Measurements from ENCODE around the gene TBC1D21. TPM values are rescaled to one million over a fixed set of nuclear protein-coding genes. Genes with fewer than 3 reads are reported as not detected.

Gene TBC1D21
- polyA plus RNA-seq, 4 donors: not detected

DNA sequence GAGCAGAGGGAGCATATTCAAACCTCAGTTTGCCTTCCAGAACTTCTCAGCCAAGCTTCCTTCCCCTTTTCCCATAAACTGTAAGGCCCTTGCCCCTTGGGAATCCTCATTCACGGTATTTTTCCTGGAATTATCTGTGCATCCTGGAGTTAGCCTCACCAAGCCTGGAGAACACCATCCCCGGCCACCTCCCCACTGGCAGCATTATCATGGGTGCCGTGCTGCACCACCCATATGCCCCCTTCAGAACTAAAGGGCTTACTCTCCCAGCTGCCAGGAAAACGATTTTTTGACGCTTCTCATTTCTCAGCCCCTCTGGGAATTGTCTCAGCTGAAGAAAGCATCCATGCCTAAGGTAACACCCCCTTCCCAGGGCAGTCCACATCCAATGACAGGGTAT is 20.9 kb upstream of the TBC1D21 start:
- Histone ChIP-seq H3K36me3 (ENCODE audit: control insufficient read depth in 3 of 3, insufficient read depth in 2 of 3, low read depth in 1 of 3, low read length in 3 of 3) (no peaks in the 10 kb centered on the region), H3K27me3 (ENCODE audit: control insufficient read depth in 3 of 3, insufficient read depth in 3 of 3, low read length in 3 of 3) (peaks cover 0 to 12% (median 0%) of the 10 kb centered on the region in 3 donors)
- 66 to 74% (median 67%) methylated on average over 5 of the region's 5 CpGs for WGBS, 3 donors

DNA sequence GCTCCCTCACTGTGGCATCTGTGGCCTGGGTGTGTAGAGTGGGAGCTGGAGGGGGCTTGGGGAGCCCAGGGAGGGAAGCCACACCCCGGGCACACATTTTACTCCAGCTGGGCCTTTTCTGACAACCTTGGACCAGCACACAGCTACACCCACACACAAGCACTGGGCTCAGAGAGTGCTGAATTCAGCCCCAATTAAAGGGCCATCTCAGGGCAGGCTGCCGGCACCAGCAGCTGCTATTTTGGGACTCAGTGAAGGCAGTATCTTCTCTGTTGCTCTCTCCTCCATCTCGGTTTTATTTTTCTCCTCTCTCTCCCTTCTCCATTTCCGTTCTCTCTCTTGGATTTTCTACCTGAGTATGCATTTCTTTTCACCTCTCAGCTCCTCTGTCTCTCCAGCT is 19.1 kb upstream of the TBC1D21 start:
- no peak overlapping the region for H3K4me3 ChIP-seq (ENCODE audit: low read depth in 1 of 3, low read length in 3 of 3)
- no peak for DNase-seq
- FAIRE-seq: no peak
- no peaks in the 10 kb centered on the region for H3K4me1 ChIP-seq (ENCODE audit: control insufficient read depth in 3 of 3, insufficient read depth in 2 of 3, low read depth in 1 of 3, low read length in 2 of 3)
- H3K36me3 ChIP-seq (ENCODE audit: control insufficient read depth in 3 of 3, insufficient read depth in 2 of 3, low read depth in 1 of 3, low read length in 3 of 3): no peaks in the 10 kb centered on the region
- H3K9me3 ChIP-seq (ENCODE audit: control insufficient read depth in 2 of 2, insufficient read depth in 1 of 2, low read depth in 1 of 2, low read length in 1 of 2): no peaks in the 10 kb centered on the region
- no peak overlapping the region for H3K27ac ChIP-seq (ENCODE audit: low read depth in 1 of 3, low read length in 2 of 3)
- WGBS, 3 donors: 65 to 69% (median 68%) methylated on average over 4 of the region's 4 CpGs
- H3K27me3 ChIP-seq (ENCODE audit: control insufficient read depth in 3 of 3, insufficient read depth in 3 of 3, low read length in 3 of 3): peaks cover 0 to 13% (median 0%) of the 10 kb centered on the region in 3 donors

More for the DNA sequence above, 20.9 kb upstream of the TBC1D21 start:
- no peak overlapping the region for H3K4me3 ChIP-seq (ENCODE audit: low read depth in 1 of 3, low read length in 3 of 3)
- DNase-seq (no peak), FAIRE-seq (no peak)
- H3K27ac ChIP-seq (ENCODE audit: low read depth in 1 of 3, low read length in 2 of 3): no peak overlapping the region
- no peaks in the 10 kb centered on the region for H3K4me1 ChIP-seq (ENCODE audit: control insufficient read depth in 3 of 3, insufficient read depth in 2 of 3, low read depth in 1 of 3, low read length in 2 of 3)
- H3K9me3 ChIP-seq (ENCODE audit: control insufficient read depth in 2 of 2, insufficient read depth in 1 of 2, low read depth in 1 of 2, low read length in 1 of 2): no peaks in the 10 kb centered on the region

DNA sequence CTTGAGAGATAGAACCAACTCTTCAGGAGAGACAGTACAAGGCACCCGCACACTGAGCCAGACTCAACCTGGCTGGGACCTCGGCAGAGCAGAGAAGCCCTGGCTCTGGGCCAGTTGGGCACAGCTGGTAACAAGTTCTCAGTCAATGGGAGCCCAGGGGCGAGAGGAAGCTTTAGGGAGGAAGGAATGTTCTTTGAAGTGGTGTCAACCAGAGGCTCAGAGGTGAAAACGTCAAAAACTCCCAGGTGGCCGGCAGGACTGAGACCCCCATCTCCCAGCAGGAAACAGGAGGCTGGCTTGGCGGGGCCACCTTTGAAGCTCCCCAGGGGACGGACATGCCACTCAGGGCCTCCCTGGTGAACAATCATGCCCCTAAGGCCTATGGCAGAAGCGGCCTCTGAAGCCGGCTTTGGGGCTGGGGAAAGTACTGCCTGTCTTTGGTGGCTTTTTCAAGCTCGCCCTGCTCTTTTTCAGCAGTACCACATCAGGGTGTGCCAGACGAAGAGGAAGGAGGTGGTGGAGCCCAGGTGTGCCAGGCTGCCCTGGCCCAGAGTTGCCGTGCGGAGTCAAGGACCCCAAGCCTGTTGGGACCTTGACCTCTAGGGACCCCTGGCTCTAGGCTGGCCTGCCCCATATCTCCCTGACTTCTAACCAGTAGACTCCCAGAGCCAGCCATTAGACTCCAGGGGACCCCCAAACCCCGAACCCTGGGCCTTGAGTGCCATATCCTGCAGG is 16.7 kb upstream of the TBC1D21 start:
- H3K27me3 ChIP-seq (ENCODE audit: control insufficient read depth in 3 of 3, insufficient read depth in 3 of 3, low read length in 3 of 3): peaks cover 0 to 18% (median 0%) of the 10 kb centered on the region in 3 donors
- H3K9me3 ChIP-seq (ENCODE audit: control insufficient read depth in 2 of 2, insufficient read depth in 1 of 2, low read depth in 1 of 2, low read length in 1 of 2): no peaks in the 10 kb centered on the region
- FAIRE-seq (no peak), DNase-seq (no peak)
- 46 to 52% (median 49%) methylated on average over 14 of the region's 14 CpGs for WGBS, 3 donors
- no peak overlapping the region for H3K4me3 ChIP-seq (ENCODE audit: low read depth in 1 of 3, low read length in 3 of 3)
- no peaks in the 10 kb centered on the region for H3K4me1 ChIP-seq (ENCODE audit: control insufficient read depth in 3 of 3, insufficient read depth in 2 of 3, low read depth in 1 of 3, low read length in 2 of 3)
- H3K36me3 ChIP-seq (ENCODE audit: control insufficient read depth in 3 of 3, insufficient read depth in 2 of 3, low read depth in 1 of 3, low read length in 3 of 3): no peaks in the 10 kb centered on the region
- no peak overlapping the region for H3K27ac ChIP-seq (ENCODE audit: low read depth in 1 of 3, low read length in 2 of 3)

DNA sequence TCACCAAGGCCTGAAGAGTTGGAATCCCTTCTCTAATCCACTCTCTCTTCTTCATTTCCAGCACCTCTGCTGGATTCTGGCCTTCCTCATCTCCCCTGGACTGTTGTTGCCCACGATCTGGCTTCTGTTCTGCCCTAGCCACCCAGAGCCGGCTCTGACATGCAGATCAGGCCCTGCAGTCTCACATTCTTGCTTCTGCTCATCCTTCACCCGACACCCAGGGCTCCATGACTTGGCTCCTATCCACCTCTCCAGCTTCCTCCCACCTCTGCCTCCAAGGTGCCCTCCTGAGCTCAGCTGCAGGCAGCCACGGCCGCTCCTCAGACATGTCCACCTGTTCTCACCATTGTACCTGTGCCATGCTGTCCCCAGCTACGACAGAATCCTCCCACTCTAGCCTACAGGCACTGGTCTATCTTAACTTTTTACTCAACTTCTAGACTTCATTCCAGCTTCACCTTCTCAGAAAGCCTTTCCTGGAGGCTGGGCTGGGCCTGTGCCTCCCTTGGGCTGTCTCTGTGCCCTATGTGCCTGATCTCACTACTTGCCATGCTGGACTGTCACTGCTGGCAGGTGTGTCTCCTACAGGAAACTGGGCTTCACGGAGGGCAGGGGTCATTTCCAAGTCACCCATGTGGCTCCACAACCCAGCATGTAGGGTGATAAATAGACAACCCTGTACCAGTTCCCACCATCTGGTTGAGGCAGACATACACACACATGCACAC is 16.0 kb upstream of the TBC1D21 start:
- Histone ChIP-seq H3K9me3 (ENCODE audit: control insufficient read depth in 2 of 2, insufficient read depth in 1 of 2, low read depth in 1 of 2, low read length in 1 of 2) (no peaks in the 10 kb centered on the region), H3K4me1 (ENCODE audit: control insufficient read depth in 3 of 3, insufficient read depth in 2 of 3, low read depth in 1 of 3, low read length in 2 of 3) (no peaks in the 10 kb centered on the region), H3K27me3 (ENCODE audit: control insufficient read depth in 3 of 3, insufficient read depth in 3 of 3, low read length in 3 of 3) (peaks cover 0 to 18% (median 0%) of the 10 kb centered on the region in 3 donors), H3K27ac (ENCODE audit: low read depth in 1 of 3, low read length in 2 of 3) (no peak overlapping the region), H3K36me3 (ENCODE audit: control insufficient read depth in 3 of 3, insufficient read depth in 2 of 3, low read depth in 1 of 3, low read length in 3 of 3) (no peaks in the 10 kb centered on the region), H3K4me3 (ENCODE audit: low read depth in 1 of 3, low read length in 3 of 3) (no peak overlapping the region)
- WGBS, 3 donors: 67 to 82% (median 74%) methylated on average over 7 of the region's 7 CpGs
- no peak for DNase-seq
- no peak for FAIRE-seq

DNA sequence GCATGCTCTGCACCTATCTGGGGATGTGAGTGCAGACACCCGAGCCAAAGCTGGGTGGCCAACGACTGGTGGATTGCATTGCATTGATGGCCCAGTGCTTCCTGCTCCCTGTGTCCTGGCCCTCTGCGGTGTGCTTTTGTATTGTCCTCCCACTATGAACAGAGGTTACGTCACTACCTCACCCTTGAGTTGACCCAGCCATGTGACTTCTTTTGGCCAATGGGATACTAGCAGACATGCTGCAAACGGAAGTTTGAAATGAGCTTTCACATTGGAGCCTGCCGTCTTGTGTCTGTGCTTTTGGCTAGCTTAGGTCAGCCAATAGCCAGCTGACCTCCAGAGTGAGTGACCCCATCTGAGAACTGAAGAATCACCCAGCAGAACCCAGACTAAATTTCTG is 15.3 kb upstream of the TBC1D21 start:
- H3K9me3 ChIP-seq (ENCODE audit: control insufficient read depth in 2 of 2, insufficient read depth in 1 of 2, low read depth in 1 of 2, low read length in 1 of 2): no peaks in the 10 kb centered on the region
- H3K27me3 ChIP-seq (ENCODE audit: control insufficient read depth in 3 of 3, insufficient read depth in 3 of 3, low read length in 3 of 3): peaks cover 0 to 18% (median 0%) of the 10 kb centered on the region in 3 donors
- DNase-seq (no peak), FAIRE-seq (no peak)
- no peaks in the 10 kb centered on the region for H3K4me1 ChIP-seq (ENCODE audit: control insufficient read depth in 3 of 3, insufficient read depth in 2 of 3, low read depth in 1 of 3, low read length in 2 of 3)
- H3K27ac ChIP-seq (ENCODE audit: low read depth in 1 of 3, low read length in 2 of 3): no peak overlapping the region
- WGBS, 3 donors: 79 to 90% (median 85%) methylated on average over 6 of the region's 6 CpGs
- no peak overlapping the region for H3K4me3 ChIP-seq (ENCODE audit: low read depth in 1 of 3, low read length in 3 of 3)
- H3K36me3 ChIP-seq (ENCODE audit: control insufficient read depth in 3 of 3, insufficient read depth in 2 of 3, low read depth in 1 of 3, low read length in 3 of 3): no peaks in the 10 kb centered on the region

DNA sequence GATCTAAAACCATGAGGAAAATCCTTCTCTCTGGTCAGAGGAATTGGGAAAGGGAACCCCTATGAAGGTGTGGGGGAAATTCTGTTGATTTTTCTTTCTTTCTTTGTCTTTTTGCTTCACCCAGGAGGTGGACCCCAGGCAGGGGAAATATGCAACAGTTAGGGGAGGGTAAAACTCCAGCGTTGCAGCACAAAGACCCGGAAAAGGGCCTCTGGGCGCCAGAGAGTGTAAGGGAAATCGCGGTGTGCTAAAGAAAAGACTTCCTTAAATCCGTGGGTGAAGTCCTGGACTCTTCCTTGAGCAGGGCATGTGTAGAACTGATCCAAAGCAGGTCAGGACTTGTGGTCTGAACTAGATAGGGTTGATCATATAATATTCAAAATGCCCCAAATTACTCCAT is 11.1 kb upstream of the TBC1D21 start:
- Histone ChIP-seq H3K27me3 (ENCODE audit: control insufficient read depth in 3 of 3, insufficient read depth in 3 of 3, low read length in 3 of 3) (peaks cover 0 to 8% (median 7%) of the 10 kb centered on the region in 3 donors), H3K9me3 (ENCODE audit: control insufficient read depth in 2 of 2, insufficient read depth in 1 of 2, low read depth in 1 of 2, low read length in 1 of 2) (no peaks in the 10 kb centered on the region), H3K27ac (ENCODE audit: low read depth in 1 of 3, low read length in 2 of 3) (no peak overlapping the region), H3K4me3 (ENCODE audit: low read depth in 1 of 3, low read length in 3 of 3) (no peak overlapping the region), H3K36me3 (ENCODE audit: control insufficient read depth in 3 of 3, insufficient read depth in 2 of 3, low read depth in 1 of 3, low read length in 3 of 3) (no peaks in the 10 kb centered on the region), H3K4me1 (ENCODE audit: control insufficient read depth in 3 of 3, insufficient read depth in 2 of 3, low read depth in 1 of 3, low read length in 2 of 3) (peaks cover 0 to 16% (median 0%) of the 10 kb centered on the region in 3 donors)
- no peak for DNase-seq
- FAIRE-seq: no peak
- WGBS, 3 donors: 46 to 60% (median 58%) methylated on average over 6 of the region's 6 CpGs

DNA sequence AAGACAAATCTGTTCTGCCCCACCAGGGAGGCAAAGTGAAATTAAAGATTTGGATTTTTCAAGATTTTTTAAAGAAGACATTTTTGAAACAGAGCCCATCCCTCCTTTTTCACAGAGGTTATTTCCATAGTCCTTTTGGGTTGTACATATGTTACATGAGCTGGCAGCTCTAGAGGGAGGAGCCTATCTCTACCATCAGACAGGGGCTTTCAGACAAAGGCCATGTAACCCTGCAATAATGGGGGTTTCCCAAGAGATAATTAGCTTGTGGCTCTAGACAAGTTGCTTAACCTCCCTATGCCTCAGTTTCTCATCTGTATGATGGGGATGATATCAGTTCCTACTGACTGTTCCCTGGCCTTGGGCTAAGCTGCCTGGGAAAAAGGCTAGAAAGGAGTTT is 8.0 kb upstream of the TBC1D21 start:
- FAIRE-seq: no peak

DNA sequence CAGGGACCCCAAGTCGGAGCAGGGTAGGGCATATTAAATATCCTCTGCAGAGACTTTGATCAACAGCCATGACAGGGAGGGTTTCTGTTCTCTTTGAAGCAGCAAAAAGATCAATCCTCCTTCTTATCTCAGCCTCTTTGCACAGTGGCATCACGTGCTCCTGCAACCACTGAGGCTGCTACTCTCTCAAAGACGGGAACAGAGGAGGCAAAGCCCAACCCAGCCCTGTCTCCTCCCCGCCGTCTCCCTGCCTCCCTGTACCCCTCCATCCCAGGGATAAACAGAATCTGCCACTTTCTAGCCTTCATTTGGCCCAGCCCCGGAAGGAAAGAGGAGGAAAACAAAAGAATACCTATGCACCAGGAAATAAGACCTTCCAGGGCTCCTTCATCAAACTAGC is 7.5 kb upstream of the TBC1D21 start:
- H3K36me3 ChIP-seq (ENCODE audit: control insufficient read depth in 3 of 3, insufficient read depth in 2 of 3, low read depth in 1 of 3, low read length in 3 of 3): no peaks in the 10 kb centered on the region
- H3K27me3 ChIP-seq (ENCODE audit: control insufficient read depth in 3 of 3, insufficient read depth in 3 of 3, low read length in 3 of 3): peaks cover 0 to 7% (median 0%) of the 10 kb centered on the region in 3 donors
- 9 to 21% (median 13%) methylated on average over 6 of the region's 6 CpGs for WGBS, 3 donors
- H3K9me3 ChIP-seq (ENCODE audit: control insufficient read depth in 2 of 2, insufficient read depth in 1 of 2, low read depth in 1 of 2, low read length in 1 of 2): no peaks in the 10 kb centered on the region
- H3K4me1 ChIP-seq (ENCODE audit: control insufficient read depth in 3 of 3, insufficient read depth in 2 of 3, low read depth in 1 of 3, low read length in 2 of 3): peaks cover 0 to 21% (median 0%) of the 10 kb centered on the region in 3 donors
- H3K27ac ChIP-seq (ENCODE audit: low read depth in 1 of 3, low read length in 2 of 3): no peak overlapping the region
- H3K4me3 ChIP-seq (ENCODE audit: low read depth in 1 of 3, low read length in 3 of 3): no peak overlapping the region
- FAIRE-seq (no peak), DNase-seq (peak; percentile 42 to 51)

More for the DNA sequence above, 8.0 kb upstream of the TBC1D21 start:
- Histone ChIP-seq H3K4me1 (ENCODE audit: control insufficient read depth in 3 of 3, insufficient read depth in 2 of 3, low read depth in 1 of 3, low read length in 2 of 3) (peaks cover 0 to 16% (median 0%) of the 10 kb centered on the region in 3 donors), H3K9me3 (ENCODE audit: control insufficient read depth in 2 of 2, insufficient read depth in 1 of 2, low read depth in 1 of 2, low read length in 1 of 2) (no peaks in the 10 kb centered on the region), H3K27ac (ENCODE audit: low read depth in 1 of 3, low read length in 2 of 3) (no peak overlapping the region), H3K27me3 (ENCODE audit: control insufficient read depth in 3 of 3, insufficient read depth in 3 of 3, low read length in 3 of 3) (peaks cover 0 to 7% (median 4%) of the 10 kb centered on the region in 3 donors), H3K36me3 (ENCODE audit: control insufficient read depth in 3 of 3, insufficient read depth in 2 of 3, low read depth in 1 of 3, low read length in 3 of 3) (no peaks in the 10 kb centered on the region), H3K4me3 (ENCODE audit: low read depth in 1 of 3, low read length in 3 of 3) (no peak overlapping the region)
- DNase-seq: no peak

Data from small intestine (tissue), 7 donors.